Stimulated activated CD8-positive, alpha-beta memory T cell treated with anti-CD3 and anti-CD28 coated beads, Interleukin-12 subunit alpha, Interleukin-12 subunit beta, amount 100 ng/mL, for 24 hours (primary cell): ENCODE measurements around the gene ERCC6L2.
A peak's percentile ranks its signal among the peaks of the same experiment; 100 is the strongest.

Experiments used
- DNase-seq: peaks from one replicate; pipeline ENCODE4 v3.0.0-alpha.2; 2020; ENCODE audit errors: extremely low read depth

The ERCC6L2 gene

GRCh38 chr9:95862343-95862742 lies 13.1 kb upstream of the ERCC6L2 start:
- no peak for DNase-seq

- DNase-seq: no peak
These were observed 10.5 kb upstream of the ERCC6L2 start for GRCh38 chr9:95864852-95865580.

GRCh38 chr9:95870352-95870751 lies 5.1 kb upstream of the ERCC6L2 start:
- no peak for DNase-seq

GRCh38 chr9:95870906-95871305 lies 4.6 kb upstream of the ERCC6L2 start:
- DNase-seq: no peak

- no peak for DNase-seq
These were observed 1.0 kb upstream of the ERCC6L2 start for GRCh38 chr9:95874303-95874988.

GRCh38 chr9:95874989-95875304 lies 544 bp upstream of the ERCC6L2 start:
- peak; percentile 30 for DNase-seq

- DNase-seq: no peak
These were observed 600 bp downstream of the ERCC6L2 start for GRCh38 chr9:95876138-95876444.

GRCh38 chr9:95876595-95876994 lies 1.1 kb downstream of the ERCC6L2 start:
- DNase-seq: no peak

- DNase-seq: no peak
These were observed 2.5 kb downstream of the ERCC6L2 start for GRCh38 chr9:95877984-95878383.

GRCh38 chr9:95879591-95879990 lies 4.1 kb downstream of the ERCC6L2 start:
- no peak for DNase-seq

GRCh38 chr9:95880021-95880690 lies 4.7 kb downstream of the ERCC6L2 start:
- DNase-seq: no peak

GRCh38 chr9:95887926-95888497 lies 12.5 kb downstream of the ERCC6L2 start:
- no peak for DNase-seq

GRCh38 chr9:95890594-95890993 lies 15.1 kb downstream of the ERCC6L2 start:
- DNase-seq: no peak

- no peak for DNase-seq
These were observed 15.7 kb downstream of the ERCC6L2 start for GRCh38 chr9:95891067-95891671.

GRCh38 chr9:95892690-95893089 lies 17.2 kb downstream of the ERCC6L2 start:
- DNase-seq: no peak

GRCh38 chr9:95896580-95896979 lies 21.1 kb downstream of the ERCC6L2 start:
- no peak for DNase-seq

- no peak for DNase-seq
These were observed 26.0 kb downstream of the ERCC6L2 start for GRCh38 chr9:95901506-95901905.

- no peak for DNase-seq
These were observed 27.9 kb downstream of the ERCC6L2 start for GRCh38 chr9:95903398-95903797.

GRCh38 chr9:95907794-95908193 lies 32.3 kb downstream of the ERCC6L2 start:
- no peak for DNase-seq

- DNase-seq: no peak
These were observed 34.7 kb downstream of the ERCC6L2 start for GRCh38 chr9:95910023-95910707.

- DNase-seq: no peak
These were observed 35.4 kb downstream of the ERCC6L2 start for GRCh38 chr9:95910770-95911340.

GRCh38 chr9:95912773-95913172 lies 37.3 kb downstream of the ERCC6L2 start:
- DNase-seq: no peak
